ENCODE data around the gene SLC35B1. TPM values are rescaled to one million over a fixed set of nuclear protein-coding genes. Genes with fewer than 3 reads are reported as not detected.
A peak's percentile ranks its signal among the peaks of the same experiment; 100 is the strongest.

The SLC35B1 gene
- polyA plus RNA-seq, 2 of the 4 experiments (the other 2 are of a cell fraction), result 72.7 to 191 TPM

DNA sequence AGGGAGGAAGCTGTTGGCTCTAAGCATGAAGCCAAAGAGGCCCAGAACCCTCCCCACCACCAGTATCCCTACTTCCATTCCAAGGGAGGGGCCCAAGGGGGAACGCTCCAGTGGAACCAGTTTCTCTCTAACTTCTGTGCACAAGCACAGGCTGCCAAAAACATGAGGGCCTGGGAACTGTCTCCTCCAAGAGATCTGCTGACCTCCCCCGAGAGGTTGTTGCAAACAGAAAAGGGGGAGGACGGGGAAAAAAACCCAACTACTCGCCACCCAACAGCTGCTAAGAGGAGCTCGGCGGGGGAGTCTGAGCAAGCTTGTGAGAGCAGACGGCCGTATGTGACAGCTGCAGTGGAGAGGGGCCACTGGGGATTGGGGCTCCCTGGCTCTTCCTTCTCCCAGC lies 15.7 kb upstream of the SLC35B1 start:
- no peak overlapping the region for H3K27ac ChIP-seq
- CTCF ChIA-PET, result interaction anchor here (1.2 to 49.7 kb wide), 5 partner anchors 22 to 274 kb away, joined by 3 to 2008 read pairs (median 26); partner anchors contain the start of genes NXPH3 and SLC35B1
- H3K4me3 ChIP-seq, result no peak overlapping the region
- H3K9me3 ChIP-seq, result no peaks in the 10 kb centered on the region
- WGBS (ENCODE audit: missing lambda C conversion rate), result 91% methylated on average over 8 of the region's 8 CpGs
- POLR2A ChIA-PET, result interaction anchor here (1.3 kb wide), 1 partner anchor 15 kb away, joined by 3 read pairs; the partner anchor contains the start of gene SLC35B1
- ATAC-seq (no peak), FAIRE-seq (no peak), DNase-seq (ENCODE audit: low read depth in 1 of 2, low spot score in 1 of 2) (no peak)
- TF ChIP-seq EP300 (IDR thresholded peaks at IDR 0.05) (no peak), ZC3H11A (IDR thresholded peaks at IDR 0.05) (no peak), FOSB (CRISPR knock-in tag; IDR thresholded peaks at IDR 0.05) (no peak), RNF2 (IDR thresholded peaks at IDR 0.05; ENCODE audit: borderline replicate concordance, low read depth) (no peak), POLR2A (IDR thresholded peaks at IDR 0.05; ENCODE audit: low read length) (no peak)
- TF ChIP-seq, protein P1, sequence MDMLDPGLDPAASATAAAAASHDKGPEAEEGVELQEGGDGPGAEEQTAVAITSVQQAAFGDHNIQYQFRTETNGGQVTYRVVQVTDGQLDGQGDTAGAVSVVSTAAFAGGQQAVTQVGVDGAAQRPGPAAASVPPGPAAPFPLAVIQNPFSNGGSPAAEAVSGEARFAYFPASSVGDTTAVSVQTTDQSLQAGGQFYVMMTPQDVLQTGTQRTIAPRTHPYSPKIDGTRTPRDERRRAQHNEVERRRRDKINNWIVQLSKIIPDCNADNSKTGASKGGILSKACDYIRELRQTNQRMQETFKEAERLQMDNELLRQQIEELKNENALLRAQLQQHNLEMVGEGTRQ (IDR thresholded peaks at IDR 0.05), result no peak
- no peak overlapping the region for H3K4me2 ChIP-seq
- no peaks in the 10 kb centered on the region for H3K4me1 ChIP-seq

DNA sequence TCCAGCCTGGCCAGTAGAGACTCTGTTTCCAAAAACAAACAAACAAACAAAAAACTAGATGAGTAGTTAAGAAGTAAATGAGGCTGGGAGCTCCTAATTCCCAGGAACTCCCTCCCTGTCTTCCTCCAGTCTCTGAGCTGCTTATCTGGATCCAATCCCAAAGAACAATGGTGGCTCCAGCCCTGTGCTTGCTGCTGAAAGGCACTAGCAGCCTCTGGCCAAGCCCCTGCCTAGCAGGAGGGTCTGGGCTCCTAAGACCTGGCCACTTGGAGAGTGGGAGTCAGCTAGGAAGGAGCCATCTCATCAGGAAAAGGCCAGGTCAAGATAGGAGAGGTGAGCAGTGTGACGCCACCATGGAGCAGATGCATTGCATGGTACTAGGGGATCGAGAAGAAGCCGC lies 14.3 kb upstream of the SLC35B1 start:
- POLR2A ChIA-PET, result no interaction called here
- Histone ChIP-seq H3K4me1 (no peaks in the 10 kb centered on the region), H3K4me2 (no peak overlapping the region), H3K4me3 (no peak overlapping the region), H3K9me3 (no peaks in the 10 kb centered on the region), H3K27ac (no peak overlapping the region)
- WGBS (ENCODE audit: missing lambda C conversion rate), result 86% methylated on average over 3 of the region's 3 CpGs
- FAIRE-seq (no peak), ATAC-seq (peak; percentile 15 to 24; a peak in 2 of 6 replicates), DNase-seq (ENCODE audit: low read depth in 1 of 2, low spot score in 1 of 2) (no peak)
- CTCF ChIA-PET, result interaction anchor here (0.6 to 49.7 kb wide), 4 partner anchors 21 to 275 kb away, joined by 3 to 2008 read pairs (median 254); partner anchors contain the start of genes NXPH3 and SLC35B1
- no peak for TF ChIP-seq HOXB13 (CRISPR knock-in tag; IDR thresholded peaks at IDR 0.05; ENCODE audit: low read depth)
- TF ChIP-seq ZC3H11A (IDR thresholded peaks at IDR 0.05), result no peak
- TF ChIP-seq ZFP36 (IDR thresholded peaks at IDR 0.05; ENCODE audit: borderline replicate concordance, partially characterized antibody), result no peak
- TF ChIP-seq PHF8 (IDR thresholded peaks at IDR 0.05; ENCODE audit: borderline replicate concordance, low read depth), result no peak

DNA sequence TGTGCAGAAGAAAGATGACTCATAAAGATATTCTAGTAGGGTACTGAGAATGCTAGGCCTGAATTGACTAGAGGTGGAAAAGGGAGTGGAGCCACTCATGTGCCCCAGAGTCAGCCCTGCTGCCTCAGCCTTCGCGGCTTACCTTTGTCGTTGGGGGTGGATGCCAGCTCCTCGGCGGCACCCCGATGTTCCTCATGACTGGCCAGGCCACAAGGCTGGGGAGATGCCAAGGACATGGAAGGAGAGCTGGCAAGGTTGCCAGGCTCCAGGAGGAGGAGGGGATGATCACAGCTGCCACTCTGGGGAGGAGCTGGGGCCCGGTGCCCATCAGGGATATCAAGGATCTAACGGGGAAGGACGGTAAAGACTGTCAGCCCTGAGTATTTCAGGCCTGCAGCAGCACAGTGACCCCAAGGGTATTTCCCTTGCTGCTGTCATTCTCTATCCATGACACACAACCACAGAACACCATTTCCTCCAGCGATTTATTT lies 9.7 kb upstream of the SLC35B1 start:
- ATAC-seq (no peak), FAIRE-seq (no peak), DNase-seq (ENCODE audit: low read depth in 1 of 2, low spot score in 1 of 2) (no peak)
- Histone ChIP-seq H3K27ac (no peak overlapping the region), H3K9me3 (no peaks in the 10 kb centered on the region), H3K4me1 (no peaks in the 10 kb centered on the region), H3K4me3 (no peak overlapping the region), H3K4me2 (no peak overlapping the region)
- TF ChIP-seq ZNF302 (CRISPR knock-in tag; IDR thresholded peaks at IDR 0.05) (no peak), FOSL2 (IDR thresholded peaks at IDR 0.05) (no peak), FOSL2 (CRISPR knock-in tag; IDR thresholded peaks at IDR 0.05) (0 out of 2 replicates have a peak, but pooled peaks have one; percentile 3)
- ChIA-PET CTCF (interaction anchor here (3.1 to 49.7 kb wide), 3 partner anchors 16 to 280 kb away, joined by 15 to 2008 read pairs (median 481); partner anchors contain the start of genes NXPH3 and SLC35B1), POLR2A (no interaction called here)
- WGBS (ENCODE audit: missing lambda C conversion rate), result 93% methylated on average over 10 of the region's 10 CpGs

DNA sequence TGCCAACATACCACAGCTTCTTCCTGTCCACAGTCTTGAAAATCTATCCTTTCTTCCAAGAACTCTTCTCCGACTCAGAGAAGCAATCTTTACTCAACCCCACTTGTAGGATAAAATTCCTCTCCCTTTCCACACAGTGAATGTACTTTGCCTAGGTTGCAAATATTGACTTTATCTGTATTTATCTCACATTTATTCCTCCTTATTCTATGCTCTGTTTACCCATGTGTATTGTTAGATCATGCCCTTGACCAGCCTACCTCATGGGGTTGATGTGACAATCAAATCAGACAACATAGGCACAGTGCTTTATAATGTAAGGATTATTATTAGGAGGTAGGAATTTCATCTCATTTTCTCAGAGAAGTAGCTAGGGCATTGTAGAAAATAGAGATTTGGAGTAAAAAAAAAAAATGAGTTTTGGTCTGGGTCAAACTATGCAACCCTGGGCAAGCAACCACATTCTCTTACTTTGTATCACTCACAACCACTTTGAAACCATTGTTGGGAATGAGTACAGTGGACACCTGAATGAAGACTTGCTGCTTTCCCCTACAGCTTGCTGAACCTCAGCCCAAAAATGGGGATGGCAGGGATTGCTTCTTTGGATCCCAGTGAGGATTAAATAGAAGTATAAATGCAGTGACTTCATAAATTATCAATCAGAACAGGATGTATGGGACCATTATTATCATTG lies 9.1 kb upstream of the SLC35B1 start:
- TF ChIP-seq, protein P2, sequence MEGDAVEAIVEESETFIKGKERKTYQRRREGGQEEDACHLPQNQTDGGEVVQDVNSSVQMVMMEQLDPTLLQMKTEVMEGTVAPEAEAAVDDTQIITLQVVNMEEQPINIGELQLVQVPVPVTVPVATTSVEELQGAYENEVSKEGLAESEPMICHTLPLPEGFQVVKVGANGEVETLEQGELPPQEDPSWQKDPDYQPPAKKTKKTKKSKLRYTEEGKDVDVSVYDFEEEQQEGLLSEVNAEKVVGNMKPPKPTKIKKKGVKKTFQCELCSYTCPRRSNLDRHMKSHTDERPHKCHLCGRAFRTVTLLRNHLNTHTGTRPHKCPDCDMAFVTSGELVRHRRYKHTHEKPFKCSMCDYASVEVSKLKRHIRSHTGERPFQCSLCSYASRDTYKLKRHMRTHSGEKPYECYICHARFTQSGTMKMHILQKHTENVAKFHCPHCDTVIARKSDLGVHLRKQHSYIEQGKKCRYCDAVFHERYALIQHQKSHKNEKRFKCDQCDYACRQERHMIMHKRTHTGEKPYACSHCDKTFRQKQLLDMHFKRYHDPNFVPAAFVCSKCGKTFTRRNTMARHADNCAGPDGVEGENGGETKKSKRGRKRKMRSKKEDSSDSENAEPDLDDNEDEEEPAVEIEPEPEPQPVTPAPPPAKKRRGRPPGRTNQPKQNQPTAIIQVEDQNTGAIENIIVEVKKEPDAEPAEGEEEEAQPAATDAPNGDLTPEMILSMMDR (IDR thresholded peaks at IDR 0.05), result no peak
- TF ChIP-seq, protein P3, sequence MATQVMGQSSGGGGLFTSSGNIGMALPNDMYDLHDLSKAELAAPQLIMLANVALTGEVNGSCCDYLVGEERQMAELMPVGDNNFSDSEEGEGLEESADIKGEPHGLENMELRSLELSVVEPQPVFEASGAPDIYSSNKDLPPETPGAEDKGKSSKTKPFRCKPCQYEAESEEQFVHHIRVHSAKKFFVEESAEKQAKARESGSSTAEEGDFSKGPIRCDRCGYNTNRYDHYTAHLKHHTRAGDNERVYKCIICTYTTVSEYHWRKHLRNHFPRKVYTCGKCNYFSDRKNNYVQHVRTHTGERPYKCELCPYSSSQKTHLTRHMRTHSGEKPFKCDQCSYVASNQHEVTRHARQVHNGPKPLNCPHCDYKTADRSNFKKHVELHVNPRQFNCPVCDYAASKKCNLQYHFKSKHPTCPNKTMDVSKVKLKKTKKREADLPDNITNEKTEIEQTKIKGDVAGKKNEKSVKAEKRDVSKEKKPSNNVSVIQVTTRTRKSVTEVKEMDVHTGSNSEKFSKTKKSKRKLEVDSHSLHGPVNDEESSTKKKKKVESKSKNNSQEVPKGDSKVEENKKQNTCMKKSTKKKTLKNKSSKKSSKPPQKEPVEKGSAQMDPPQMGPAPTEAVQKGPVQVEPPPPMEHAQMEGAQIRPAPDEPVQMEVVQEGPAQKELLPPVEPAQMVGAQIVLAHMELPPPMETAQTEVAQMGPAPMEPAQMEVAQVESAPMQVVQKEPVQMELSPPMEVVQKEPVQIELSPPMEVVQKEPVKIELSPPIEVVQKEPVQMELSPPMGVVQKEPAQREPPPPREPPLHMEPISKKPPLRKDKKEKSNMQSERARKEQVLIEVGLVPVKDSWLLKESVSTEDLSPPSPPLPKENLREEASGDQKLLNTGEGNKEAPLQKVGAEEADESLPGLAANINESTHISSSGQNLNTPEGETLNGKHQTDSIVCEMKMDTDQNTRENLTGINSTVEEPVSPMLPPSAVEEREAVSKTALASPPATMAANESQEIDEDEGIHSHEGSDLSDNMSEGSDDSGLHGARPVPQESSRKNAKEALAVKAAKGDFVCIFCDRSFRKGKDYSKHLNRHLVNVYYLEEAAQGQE (IDR thresholded peaks at IDR 0.05), result no peak
- TF ChIP-seq TP53 (CRISPR knock-in tag; IDR thresholded peaks at IDR 0.05), result no peak
- TF ChIP-seq NR3C1 (IDR thresholded peaks at IDR 0.05), result no peak

More for the DNA sequence above, 9.1 kb upstream of the SLC35B1 start:
- ATAC-seq, result no peak
- no peak for DNase-seq (ENCODE audit: low read depth in 1 of 2, low spot score in 1 of 2)
- Histone ChIP-seq H3K27ac (no peak overlapping the region), H3K4me1 (no peaks in the 10 kb centered on the region), H3K4me3 (no peak overlapping the region), H3K4me2 (no peak overlapping the region), H3K9me3 (no peaks in the 10 kb centered on the region)
- ChIA-PET CTCF (interaction anchor here (1.2 to 49.7 kb wide), 6 partner anchors 12 to 377 kb away, joined by 3 to 2008 read pairs (median 11); partner anchors contain the start of genes NXPH3 and SLC35B1), POLR2A (no interaction called here)
- WGBS (ENCODE audit: missing lambda C conversion rate), result 18% methylated on average over 1 of the region's 1 CpG
- FAIRE-seq, result no peak

All from A549 (cell line).